ENCODE results near the gene CHRNA10. TPM values are rescaled to one million over a fixed set of nuclear protein-coding genes. Genes with fewer than 3 reads are reported as not detected.
"Not testable (repeated sequence)": the region's sequence is repeated elsewhere in the genome, so short reads cannot be mapped to it uniquely, and the experiment has no call there.

CHRNA10 gene
- total and polyA plus RNA-seq, 10 of the 15 experiments (the other 5 are each of a cell fraction or from before 2014, with no cell fraction given), result 0.14 to 1.5 (median 0.57) TPM

GRCh38 chr11:3648843-3649242 lies 22.3 kb downstream of the CHRNA10 start:
- H3K27ac ChIP-seq (ENCODE audit: control insufficient read depth, insufficient read depth), result not testable (repeated sequence)

GRCh38 chr11:3645552-3645951 lies 25.6 kb downstream of the CHRNA10 start:
- no peak for DNase-seq (ENCODE audit: low read depth, low spot score)
- no TSS peak for BruUV-seq (replicated peaks)
- H3K4me1 ChIP-seq (ENCODE audit: control insufficient read depth, insufficient read depth, low read length), result peaks cover 2% of the 10 kb centered on the region; the same call in 1 of the 2 replicates
- ATAC-seq, result no peak
- TF ChIP-seq NR2F1 (conservative IDR thresholded peaks at IDR 0.05) (no peak), SMAD5 (IDR thresholded peaks at IDR 0.05; ENCODE audit: low read depth) (no peak), ELK1 (IDR thresholded peaks at IDR 0.05; ENCODE audit: low read depth, low read length) (no peak), MEF2A (IDR thresholded peaks at IDR 0.05; ENCODE audit: insufficient read depth, low read depth, low read length) (no peak)
- POLR2A ChIA-PET, result no interaction called here
- CTCF ChIA-PET, result no interaction called here
- H3K9ac ChIP-seq (ENCODE audit: control insufficient read depth, insufficient read depth, low read length), result no peak overlapping the region
- RAD21 ChIA-PET (ENCODE audit: unreplicated experiment), result no interaction called here
- SMC1A ChIA-PET (ENCODE audit: uncharacterized antibody, unreplicated experiment), result no interaction called here
- no peaks in the 10 kb centered on the region; a peak in 1 of 4 replicates for H3K27me3 ChIP-seq (replicated peaks in 1 of 2; ENCODE audit: control insufficient read depth in 2 of 2, insufficient read depth in 2 of 2, low read length in 1 of 2)
- H3K36me3 ChIP-seq (ENCODE audit: control insufficient read depth in 2 of 2, insufficient read depth in 2 of 2, low read length in 1 of 2), result no peaks in the 10 kb centered on the region
- no peak for FAIRE-seq
- H3K4me2 ChIP-seq (ENCODE audit: control insufficient read depth, insufficient read depth), result no peak overlapping the region
- no peak overlapping the region for H3K4me3 ChIP-seq
- H2AFZ ChIP-seq (ENCODE audit: control insufficient read depth, low read depth, low read length), result no peak overlapping the region
- intact Hi-C loops (cut with micrococcal nuclease; ENCODE audit: unreplicated experiment) (no loop called here), in situ Hi-C loops (cut with MboI) (no loop called here)
- no peak overlapping the region for H3K27ac ChIP-seq (ENCODE audit: control insufficient read depth, insufficient read depth)
- 23% methylated on average over 7 of the region's 7 CpGs for WGBS (ENCODE audit: insufficient coverage, insufficient replicate concordance, low lambda C conversion rate, missing lambda C conversion rate)
- H4K20me1 ChIP-seq (ENCODE audit: control insufficient read depth, insufficient read depth), result no peaks in the 10 kb centered on the region
- no peaks in the 10 kb centered on the region; the same call in 2 of the 3 replicates for H3K9me3 ChIP-seq (replicated peaks; ENCODE audit: control insufficient read depth, insufficient read depth, low read length)
- H3K79me2 ChIP-seq (ENCODE audit: control insufficient read depth, insufficient read depth, low read length), result no peaks in the 10 kb centered on the region

More at GRCh38 chr11:3648843-3649242, 22.3 kb downstream of the CHRNA10 start:
- H2AFZ ChIP-seq (ENCODE audit: control insufficient read depth, low read depth, low read length); BruUV-seq (replicated peaks); H3K36me3 ChIP-seq (ENCODE audit: control insufficient read depth in 2 of 2, insufficient read depth in 2 of 2, low read length in 1 of 2); H3K4me1 ChIP-seq (ENCODE audit: control insufficient read depth, insufficient read depth, low read length); in situ Hi-C loops (cut with MboI); CTCF ChIA-PET; H4K20me1 ChIP-seq (ENCODE audit: control insufficient read depth, insufficient read depth); intact Hi-C loops (cut with micrococcal nuclease; ENCODE audit: unreplicated experiment); H3K4me2 ChIP-seq (ENCODE audit: control insufficient read depth, insufficient read depth); ATAC-seq; H3K27me3 ChIP-seq (replicated peaks in 1 of 2; ENCODE audit: control insufficient read depth in 2 of 2, insufficient read depth in 2 of 2, low read length in 1 of 2); RAD21 ChIA-PET (ENCODE audit: unreplicated experiment); FAIRE-seq; SMC1A ChIA-PET (ENCODE audit: uncharacterized antibody, unreplicated experiment); H3K9ac ChIP-seq (ENCODE audit: control insufficient read depth, insufficient read depth, low read length); H3K4me3 ChIP-seq; H3K9me3 ChIP-seq (replicated peaks; ENCODE audit: control insufficient read depth, insufficient read depth, low read length); DNase-seq (ENCODE audit: low read depth, low spot score); POLR2A ChIA-PET; H3K79me2 ChIP-seq (ENCODE audit: control insufficient read depth, insufficient read depth, low read length): not testable (repeated sequence)
- WGBS (ENCODE audit: insufficient coverage, insufficient replicate concordance, low lambda C conversion rate, missing lambda C conversion rate), result 22% methylated on average over 13 of the region's 13 CpGs

Measured in GM12878 (cell line).